Stimulated activated CD8-positive, alpha-beta memory T cell treated with anti-CD3 and anti-CD28 coated beads, Interleukin-15, amount 100 ng/mL, for 1 hour (primary cell): ENCODE measurements around the gene KCNA5.

Experiments
- DNase-seq: peaks from one replicate; pipeline ENCODE4 v3.0.0-alpha.2; 2020; ENCODE audit warnings: low read depth

Gene KCNA5

GRCh38 chr12:5043589-5044419 lies at the start of gene KCNA5:
KCNA5 (plus strand) TSS chr12:5043879; CDS start chr12:5044148, 269 bp downstream.
- no peak for DNase-seq

GRCh38 chr12:4994622-4995021 lies 49.1 kb upstream of the KCNA5 start:
- no peak for DNase-seq

- DNase-seq, result no peak
These were observed 47.0 kb upstream of the KCNA5 start for GRCh38 chr12:4996714-4997113.

- no peak for DNase-seq
These were observed 45.7 kb upstream of the KCNA5 start for GRCh38 chr12:4997939-4998338.

- DNase-seq, result no peak
These were observed 43.5 kb upstream of the KCNA5 start for GRCh38 chr12:5000204-5000603.

- no peak for DNase-seq
These were observed 42.9 kb upstream of the KCNA5 start for GRCh38 chr12:5000658-5001385.

GRCh38 chr12:5003025-5003666 lies 40.5 kb upstream of the KCNA5 start:
- no peak for DNase-seq

GRCh38 chr12:5008661-5009060 lies 35.0 kb upstream of the KCNA5 start:
- DNase-seq, result no peak

GRCh38 chr12:5010151-5010550 lies 33.5 kb upstream of the KCNA5 start:
- DNase-seq, result no peak

GRCh38 chr12:5012337-5012736 lies 31.3 kb upstream of the KCNA5 start:
- no peak for DNase-seq

GRCh38 chr12:5013266-5013730 lies 30.4 kb upstream of the KCNA5 start:
- DNase-seq, result no peak

GRCh38 chr12:5014269-5014668 lies 29.4 kb upstream of the KCNA5 start:
- DNase-seq, result no peak

GRCh38 chr12:5015711-5016492 lies 27.8 kb upstream of the KCNA5 start:
- DNase-seq, result no peak

- DNase-seq, result no peak
These were observed 27.2 kb upstream of the KCNA5 start for GRCh38 chr12:5016526-5016925.

- DNase-seq, result no peak
These were observed 25.9 kb upstream of the KCNA5 start for GRCh38 chr12:5017638-5018348.

- no peak for DNase-seq
These were observed 25.0 kb upstream of the KCNA5 start for GRCh38 chr12:5018677-5019076.

- no peak for DNase-seq
These were observed 21.7 kb upstream of the KCNA5 start for GRCh38 chr12:5022025-5022424.

GRCh38 chr12:5022465-5023061 lies 21.1 kb upstream of the KCNA5 start:
- DNase-seq, result no peak

GRCh38 chr12:5023842-5024241 lies 19.8 kb upstream of the KCNA5 start:
- DNase-seq, result no peak

- no peak for DNase-seq
These were observed 17.2 kb upstream of the KCNA5 start for GRCh38 chr12:5026342-5026938.
